K562 (cell line): ENCODE results near the gene PACSIN2. TPM values are rescaled to one million over a fixed set of nuclear protein-coding genes. Genes with fewer than 3 reads are reported as not detected.

Experiments used
- ASH1L ChIP-seq: fragments of 450-650 bp; IDR thresholded peaks from 2 replicates; pipeline ENCODE4 v1.6.1; 2018; ENCODE audit warnings: borderline replicate concordance, mild to moderate bottlenecking, low read depth; ENCODE audit not compliant: partially characterized antibody
- CBFB ChIP-seq: sonication (generic); formaldehyde crosslinking; IDR thresholded peaks from 2 replicates; pipeline ENCODE4 v1.4.0; 2020; ENCODE audit warnings: mild to moderate bottlenecking, missing genetic modification reagents
- CBX2 ChIP-seq: fragments of 200-600 bp; sonication (generic); IDR thresholded peaks from one replicate; pipeline ENCODE4 v1.6.1; 2012; ENCODE audit warnings: mild to moderate bottlenecking, low read length, inconsistent platforms; ENCODE audit not compliant: insufficient read depth, poor library complexity, severe bottlenecking
- CREB3L1 ChIP-seq: fragments of 450-650 bp; IDR thresholded peaks from 2 replicates; pipeline ENCODE4 v1.6.1; 2014; ENCODE audit warnings: low read depth, mild to moderate bottlenecking, moderate library complexity, borderline replicate concordance
- DIDO1 ChIP-seq: fragments of 450-650 bp; IDR thresholded peaks from 2 replicates; pipeline ENCODE4 v1.6.1; 2016; ENCODE audit warnings: low read depth, missing biosample characterization, missing genetic modification characterization
- FOXK1 ChIP-seq: sonication (generic); formaldehyde crosslinking; IDR thresholded peaks from 2 replicates; pipeline ENCODE4 v1.8.0; 2022; ENCODE audit warnings: missing genetic modification reagents, mild to moderate bottlenecking, borderline replicate concordance
- HMG20B ChIP-seq: fragments of 250-450 bp; sonication (Bioruptor Pico); IDR thresholded peaks from 2 replicates; pipeline ENCODE4 v1.5.0; 2021; ENCODE audit warnings: mild to moderate bottlenecking
- HNRNPK ChIP-seq: fragments of 200-400 bp; formaldehyde crosslinking; IDR thresholded peaks from one replicate; pipeline ENCODE4 v1.6.1; 2018; ENCODE audit warnings: mild to moderate bottlenecking, low read depth, low read length; ENCODE audit not compliant: poor library complexity, severe bottlenecking
- NFE2 ChIP-seq: IDR thresholded peaks from 2 replicates; pipeline ENCODE4 v1.6.1; 2014; ENCODE audit warnings: antibody characterized with exemption, low read depth
- POLR3G ChIP-seq: IDR thresholded peaks from 2 replicates; pipeline ENCODE4 v1.6.1; 2011; ENCODE audit not compliant: insufficient read length, insufficient replicate concordance; ENCODE audit errors: extremely low read depth
- RNF219 ChIP-seq: fragments of 250-450 bp; sonication (Bioruptor Pico); IDR thresholded peaks from 2 replicates; pipeline ENCODE4 v1.5.0; 2022; ENCODE audit warnings: mild to moderate bottlenecking
- SETDB1 ChIP-seq: IDR thresholded peaks from one replicate; pipeline ENCODE4 v1.6.1; 2012; ENCODE audit warnings: low read length, control low read depth, inconsistent platforms
- SMAD4 ChIP-seq: fragments of 250-450 bp; sonication (Bioruptor Pico); conservative IDR thresholded peaks from 2 replicates; pipeline ENCODE4 v1.8.0; 2021; ENCODE audit warnings: inconsistent platforms, mild to moderate bottlenecking, moderate library complexity
- TCF15 ChIP-seq: fragments of 250-450 bp; sonication (Bioruptor Pico); IDR thresholded peaks from 2 replicates; pipeline ENCODE4 v1.8.0; 2022; ENCODE audit warnings: moderate library complexity, mild to moderate bottlenecking, inconsistent platforms
- ZNF280A ChIP-seq: fragments of 450-650 bp; IDR thresholded peaks from 2 replicates; pipeline ENCODE4 v1.6.1; 2018; ENCODE audit warnings: mild to moderate bottlenecking, low read depth; ENCODE audit not compliant: partially characterized antibody
- ZNF316 ChIP-seq: fragments of 450-650 bp; IDR thresholded peaks from 2 replicates; pipeline ENCODE4 v1.6.1; 2016
- ZNF347 ChIP-seq: fragments of 450-650 bp; formaldehyde crosslinking; IDR thresholded peaks from 2 replicates; pipeline ENCODE4 v1.4.0; 2020; ENCODE audit warnings: low read depth, mild to moderate bottlenecking, moderate library complexity
- ZNF436 ChIP-seq: fragments of 250-450, 450-650 bp; sonication (Bioruptor Pico); formaldehyde crosslinking; IDR thresholded peaks from 2 replicates; pipeline ENCODE4 v1.7.0; 2020; ENCODE audit warnings: mild to moderate bottlenecking
- ZNF707 ChIP-seq: fragments of 250-450 bp; sonication (Bioruptor Pico); conservative IDR thresholded peaks from 2 replicates; pipeline ENCODE4 v1.8.0; 2022; ENCODE audit warnings: inconsistent platforms, mild to moderate bottlenecking, moderate library complexity
- polyA plus RNA-seq, 8 experiments: library from polyadenylated mRNA; depleted of rRNA in 4 of 8; stranded (reverse) in 5 of 8; unstranded in 3 of 8; fragments of >200 nt; fragmentation: Nextera tagmentation in 2 of 8; fragmentation: Illumina TruSeq in 1 of 8; extraction: Ambion mirVana in 2 of 8; extraction: Trizol in 1 of 8; gene quantifications; 2 replicates each; pipeline versions ENCODE4 v1.2.1 to v1.2.3, GENCODE V29; 2011 to 2014; ENCODE audit warnings: inconsistent platforms in 1 of 8, missing spikeins in 1 of 8
- total RNA-seq, 7 experiments: library from RNA; depleted of rRNA in 6 of 7; stranded (reverse); fragments of >200 nt in 6 of 7; fragmentation: Illumina TruSeq in 2 of 7; extraction: Trizol in 2 of 7; gene quantifications; 2 replicates each; pipeline versions ENCODE4 v1.2.1 to v1.2.3, GENCODE V29; 2011 to 2021; ENCODE audit warnings: low replicate concordance in 1 of 7
- TF ChIP-seq, protein P1 (sequence below): fragments of 200-800 bp; sonication (Bioruptor generic); IDR thresholded peaks from 2 replicates; pipeline ENCODE4 v1.6.1; 2017; ENCODE audit warnings: missing genetic modification characterization, missing compliant biosample characterization

The PACSIN2 gene
- total and polyA plus RNA-seq, 9 of the 15 experiments (the other 6 are each of a cell fraction or from before 2014, with no cell fraction given) = 0.45 to 45.1 (median 23.9) TPM

GRCh38 chr22:42856865-42857704 is 157.9 kb downstream of the PACSIN2 start, which contains the start of gene ARFGAP3 (continued):
- TF ChIP-seq CREB3L1 = peak; percentile 85; the same call in 1 of the 2 replicates
- TF ChIP-seq TCF15 (CRISPR knock-in tag) = no peak
- TF ChIP-seq, protein P1, sequence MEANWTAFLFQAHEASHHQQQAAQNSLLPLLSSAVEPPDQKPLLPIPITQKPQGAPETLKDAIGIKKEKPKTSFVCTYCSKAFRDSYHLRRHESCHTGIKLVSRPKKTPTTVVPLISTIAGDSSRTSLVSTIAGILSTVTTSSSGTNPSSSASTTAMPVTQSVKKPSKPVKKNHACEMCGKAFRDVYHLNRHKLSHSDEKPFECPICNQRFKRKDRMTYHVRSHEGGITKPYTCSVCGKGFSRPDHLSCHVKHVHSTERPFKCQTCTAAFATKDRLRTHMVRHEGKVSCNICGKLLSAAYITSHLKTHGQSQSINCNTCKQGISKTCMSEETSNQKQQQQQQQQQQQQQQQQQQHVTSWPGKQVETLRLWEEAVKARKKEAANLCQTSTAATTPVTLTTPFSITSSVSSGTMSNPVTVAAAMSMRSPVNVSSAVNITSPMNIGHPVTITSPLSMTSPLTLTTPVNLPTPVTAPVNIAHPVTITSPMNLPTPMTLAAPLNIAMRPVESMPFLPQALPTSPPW (CRISPR knock-in tag) = peak; percentile 78
- no peak for TF ChIP-seq NFE2
- no peak for TF ChIP-seq DIDO1 (tag)
- TF ChIP-seq ZNF280A = no peak
- no peak for TF ChIP-seq ASH1L
- TF ChIP-seq ZNF316 = no peak
- TF ChIP-seq HNRNPK = peak; percentile 40
- TF ChIP-seq FOXK1 (CRISPR knock-in tag) = no peak
- no peak for TF ChIP-seq POLR3G
- no peak for TF ChIP-seq ZNF347 (CRISPR knock-in tag)
- no peak for TF ChIP-seq SETDB1
- no peak for TF ChIP-seq ZNF707 (CRISPR knock-in tag)
- TF ChIP-seq ZNF436 = no peak
- TF ChIP-seq CBX2 = no peak
- no peak for TF ChIP-seq CBFB (CRISPR knock-in tag)
- TF ChIP-seq RNF219 (CRISPR knock-in tag) = no peak
- no peak for TF ChIP-seq HMG20B (CRISPR knock-in tag)
- TF ChIP-seq SMAD4 (CRISPR knock-in tag) = peak; percentile 62; the same call in 1 of the 2 replicates
